Head of caudate nucleus (tissue), 42 donors: ENCODE data around the gene LRP1.

Experiments
- DNase-seq, 42 donors: peaks; one replicate each; pipeline versions ENCODE4 v3.0.0 to v3.0.0-alpha.2; 2020 to 2021; ENCODE audit warnings: mixed read lengths in 7 of 42
- intact Hi-C: fragments of 100-400 bp; cut with DNase I; formaldehyde crosslinking; loops from one replicate; pipeline ENCODE4 v1.15.0; 2022

Gene LRP1

DNA sequence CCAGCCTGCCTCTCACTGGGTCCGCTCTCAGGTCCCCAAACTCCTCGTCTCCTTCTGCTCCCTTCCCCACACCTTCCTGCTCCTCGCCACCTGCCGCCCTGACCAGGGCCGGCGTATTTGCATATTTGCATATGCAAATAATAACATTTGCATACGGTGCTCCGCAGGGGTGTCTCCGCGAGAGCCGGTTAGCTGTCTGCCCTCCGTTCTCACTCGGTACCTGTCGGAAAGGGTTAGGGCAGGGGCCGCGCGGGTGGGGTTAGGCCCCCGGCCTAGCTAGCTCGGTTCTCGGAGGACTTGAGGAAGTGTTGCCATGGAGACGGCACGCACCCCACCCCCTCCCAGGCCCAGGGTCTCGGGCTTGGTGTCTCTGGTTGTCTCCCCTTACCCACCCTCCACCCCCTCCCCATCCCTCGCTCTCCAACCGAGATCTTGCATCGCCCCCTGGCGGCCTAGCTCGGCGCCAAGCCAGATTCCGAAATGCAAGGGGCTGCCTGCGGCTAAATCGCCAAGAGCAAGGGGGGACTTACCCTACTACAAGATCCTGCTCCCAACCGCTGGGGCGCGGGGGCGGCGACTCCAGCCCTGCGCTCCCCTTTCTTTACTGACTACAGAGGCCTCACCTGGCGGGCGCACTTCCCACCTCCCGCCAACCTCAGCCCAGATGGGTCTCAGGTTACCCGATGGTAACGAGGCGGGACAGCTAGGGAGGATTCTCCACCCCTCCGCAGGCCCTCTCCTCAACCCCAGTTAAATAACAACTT, 114.6 kb downstream of the LRP1 start:
- intact Hi-C loops: loop anchor here (5.0 kb wide), 1 partner anchor 36 kb away; no protein-coding TSS in a partner anchor
- peak in 34 of 42 donors; percentile 34 to 79 (median 62) for DNase-seq

DNA sequence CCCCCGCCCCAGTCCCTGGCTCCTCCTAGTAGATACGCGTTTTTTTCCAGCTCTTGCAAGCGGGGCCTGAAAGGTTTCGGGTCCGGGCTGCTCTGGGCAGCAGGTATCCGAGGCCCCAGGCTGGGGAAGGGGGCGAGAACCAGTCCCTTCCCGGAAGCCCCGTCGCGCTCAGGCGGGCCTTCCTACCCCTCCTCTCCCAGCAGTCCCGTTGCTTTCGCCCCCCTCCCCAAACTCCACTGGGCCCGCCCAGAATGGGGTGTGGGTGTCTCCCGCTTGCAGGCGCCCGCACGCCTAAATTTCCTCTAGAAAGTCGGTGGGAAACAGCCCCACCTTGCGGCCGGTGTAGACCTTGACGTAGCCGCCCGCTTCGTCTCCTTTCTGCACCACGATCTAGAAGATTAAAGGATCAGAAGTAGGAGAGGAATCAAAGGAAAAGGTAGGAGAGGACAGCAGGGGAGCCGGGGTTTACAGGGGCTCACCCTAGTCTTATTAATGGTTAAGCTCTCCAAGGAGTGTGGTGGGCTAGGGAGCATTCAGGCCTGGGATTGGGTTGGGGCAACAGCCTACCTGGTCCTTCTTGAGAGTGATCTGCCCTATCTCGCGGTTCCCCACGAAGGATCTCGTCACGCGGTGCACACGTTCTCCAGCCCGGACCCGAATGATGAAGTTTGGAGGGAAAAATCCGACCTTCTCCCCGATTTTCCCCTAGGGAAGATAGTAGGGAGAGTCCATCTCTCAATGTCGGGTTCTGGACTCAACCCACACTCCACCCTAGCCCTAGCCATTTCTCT, 115.4 kb downstream of the LRP1 start:
- intact Hi-C loops: loop anchor here (5.0 kb wide), 1 partner anchor 36 kb away; no protein-coding TSS in a partner anchor
- DNase-seq: peak; percentile 62 to 87 (median 76)

DNA sequence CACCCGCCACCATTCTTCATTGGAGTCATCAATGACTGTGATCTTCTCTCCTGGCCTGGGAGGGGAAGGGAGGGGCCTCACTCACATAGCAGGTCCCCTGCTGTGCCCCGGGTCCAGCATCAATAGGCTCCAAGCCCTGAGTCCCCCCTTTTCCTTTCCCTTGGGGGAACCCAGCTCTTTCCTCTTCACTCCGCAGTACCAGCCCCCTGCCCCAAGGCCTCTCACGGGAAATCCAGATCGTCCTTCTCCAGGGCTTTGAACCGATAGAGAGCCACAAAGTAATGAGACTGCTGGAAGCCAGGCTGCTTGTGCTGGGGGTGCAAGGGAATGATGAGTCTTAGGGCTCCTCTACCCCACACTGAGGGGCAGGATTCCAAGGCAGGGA, 116.0 kb downstream of the LRP1 start:
- intact Hi-C loops: loop anchor here (5.0 kb wide), 1 partner anchor 37 kb away; no protein-coding TSS in a partner anchor

DNA sequence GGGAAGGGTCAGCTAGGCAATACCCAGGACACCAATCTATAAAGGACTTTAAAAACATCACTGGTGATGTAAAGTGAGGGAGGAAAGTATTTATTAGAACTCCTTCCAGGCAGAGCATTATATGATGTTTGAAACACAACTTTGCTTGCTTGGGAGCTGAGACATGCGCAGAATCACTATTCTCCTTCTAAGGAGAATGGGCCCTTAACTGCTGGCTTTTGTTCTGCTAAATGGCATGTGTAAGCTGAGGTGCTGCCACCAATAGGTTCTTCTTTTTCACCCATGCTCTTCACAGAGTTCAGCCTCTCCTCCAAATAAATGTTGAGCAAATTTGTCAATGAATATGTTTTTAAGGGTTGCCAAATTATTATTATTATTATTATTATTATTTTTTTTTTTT, 118.8 kb downstream of the LRP1 start:
- intact Hi-C loops: no loop called here
- no peak for DNase-seq

More for the DNA sequence above, 116.0 kb downstream of the LRP1 start:
- DNase-seq: no peak

DNA sequence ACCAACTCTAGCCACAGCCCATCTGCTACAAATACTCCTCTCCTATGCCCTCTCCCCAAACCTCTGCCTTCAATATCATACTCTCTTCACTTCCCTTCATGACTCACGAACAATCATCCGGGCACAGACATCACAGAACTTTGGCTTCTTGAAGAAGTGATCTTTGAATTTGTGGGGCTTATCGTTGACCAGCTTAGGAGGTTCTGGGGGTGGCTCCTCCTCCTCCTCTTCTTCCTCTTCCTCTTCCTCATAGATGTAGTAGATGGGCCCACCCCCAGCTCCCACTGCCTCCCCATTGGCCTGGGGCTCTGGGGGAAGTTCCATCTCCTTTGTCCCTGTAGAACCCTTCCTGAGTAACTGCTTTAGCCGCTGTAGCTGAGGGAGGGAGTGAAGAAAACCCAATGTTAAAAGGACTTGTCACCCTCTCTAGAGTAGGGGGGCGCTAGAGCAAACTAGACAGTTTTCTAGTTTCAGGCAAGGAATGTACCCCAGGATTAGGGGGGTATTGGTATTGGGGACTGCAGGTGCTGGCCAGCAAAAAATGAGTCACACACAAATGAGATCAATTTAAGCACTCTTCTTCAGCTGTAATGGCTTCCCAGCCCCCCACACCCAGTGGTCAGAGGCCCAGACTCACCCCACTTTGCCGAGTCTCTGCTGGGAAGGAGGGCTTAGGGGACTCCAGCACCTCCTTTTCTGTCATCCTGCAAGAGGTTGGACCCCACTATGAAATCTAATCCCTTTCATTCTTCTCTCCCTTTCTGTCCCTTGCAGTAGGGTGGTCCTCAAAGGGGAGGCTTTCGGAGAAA, 120.9 kb downstream of the LRP1 start:
- intact Hi-C loops: no loop called here
- DNase-seq: peak in 7 of 42 donors; percentile 28 to 62 (median 40)

DNA sequence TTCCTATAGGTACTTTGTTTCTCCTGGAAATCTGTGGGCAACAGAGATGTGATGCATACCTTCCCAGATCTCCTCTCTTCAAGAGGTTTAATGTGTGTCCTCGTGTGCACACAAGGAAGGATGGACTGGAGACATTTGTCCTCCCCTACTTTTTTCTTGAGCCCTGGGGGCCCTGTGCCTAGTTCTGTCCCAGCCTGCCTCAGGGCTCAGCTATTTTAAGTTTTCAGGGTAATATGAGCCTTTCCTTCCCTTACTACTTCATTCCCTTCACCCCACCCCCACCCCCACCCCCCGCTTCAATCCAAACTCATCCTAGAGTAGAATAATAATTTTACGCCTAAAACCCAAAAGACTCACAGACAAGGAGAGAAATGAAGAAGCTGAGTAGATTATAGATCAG, 122.3 kb downstream of the LRP1 start:
- DNase-seq: no peak
- intact Hi-C loops: no loop called here

DNA sequence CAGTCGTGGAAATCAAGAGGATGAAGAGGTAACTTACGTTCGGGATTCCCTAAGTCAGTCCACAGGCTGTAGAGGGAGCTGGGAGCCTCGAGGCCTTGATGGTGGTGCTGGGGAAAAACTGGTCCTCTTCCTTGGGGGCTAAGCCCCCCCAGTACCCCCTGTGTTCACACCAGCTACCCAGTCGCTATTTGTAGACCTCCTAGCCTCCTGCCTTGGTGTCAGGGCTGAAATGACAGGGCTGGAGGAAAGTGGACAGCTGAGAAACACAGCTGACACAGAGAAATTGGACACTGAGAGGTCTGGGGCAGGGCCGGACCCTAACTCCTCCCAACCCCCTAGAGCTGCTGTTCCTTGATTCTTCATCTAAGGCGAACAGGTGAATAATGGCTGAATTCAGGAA, 122.7 kb downstream of the LRP1 start, which contains the start of gene STAC3:
STAC3 (minus strand) TSS at position 232 of the 400 bp plus-strand sequence. CDS start 1,551 bp downstream, outside the sequence.
- intact Hi-C loops: no loop called here
- peak in 1 of 42 donors; percentile 1 for DNase-seq

DNA sequence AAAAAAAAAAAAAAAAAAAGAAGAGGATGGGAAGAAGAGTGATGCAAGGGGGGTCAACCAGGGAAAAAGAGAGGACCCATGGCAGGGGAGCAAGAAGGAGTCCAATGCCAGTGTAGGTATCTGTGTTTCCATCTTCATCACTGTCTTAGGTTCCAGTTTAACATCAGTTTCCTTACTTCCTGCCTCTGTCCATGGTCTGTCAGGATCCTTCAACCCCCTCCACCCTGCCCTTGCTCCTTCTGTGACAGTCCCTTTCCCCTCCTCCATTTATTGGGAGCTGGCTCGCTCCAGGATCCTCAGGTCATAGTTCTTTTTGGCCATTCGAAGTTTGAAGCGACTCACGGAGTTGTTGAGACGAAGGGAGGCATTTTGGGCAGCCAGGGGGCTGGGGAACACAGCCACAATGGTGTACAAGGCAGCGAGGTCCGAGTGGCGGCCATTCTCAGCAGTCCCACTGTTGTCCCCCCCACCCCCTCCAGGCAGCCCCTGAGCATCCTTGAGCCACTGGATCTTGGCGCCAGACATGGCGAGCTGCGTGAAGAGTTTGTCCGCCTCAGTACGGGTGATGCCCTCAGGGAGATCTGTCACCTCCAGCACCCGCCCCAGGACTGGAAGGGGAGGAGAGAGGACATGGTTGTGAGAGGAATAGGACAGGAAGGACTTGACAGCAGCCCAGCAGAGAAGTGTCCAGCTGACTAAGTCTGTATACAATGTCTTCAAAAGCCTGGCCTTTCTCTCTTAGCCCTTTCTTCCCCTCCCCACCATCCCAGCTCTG, 126.4 kb downstream of the LRP1 start:
- DNase-seq: peak in 1 of 42 donors; percentile 0
- intact Hi-C loops: no loop called here

DNA sequence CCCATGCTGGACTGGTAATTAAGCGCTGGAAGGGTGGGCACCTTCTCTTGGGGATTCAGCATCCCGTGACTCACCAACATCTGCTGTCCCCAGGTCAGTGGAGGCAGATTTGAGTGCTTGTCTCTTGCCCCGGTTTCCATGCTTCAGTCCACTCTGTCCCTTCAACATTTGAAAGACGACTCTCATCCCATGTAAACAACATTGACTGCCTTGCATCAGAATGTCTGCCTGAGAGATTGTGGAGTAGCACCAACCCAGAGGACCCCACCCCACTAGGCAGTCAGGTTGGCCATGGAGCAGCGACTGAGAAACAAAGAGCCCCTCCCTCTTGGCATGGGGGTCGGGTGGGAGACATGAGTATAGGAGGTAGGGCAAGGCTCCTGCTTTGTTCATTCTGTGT, 127.6 kb downstream of the LRP1 start:
- DNase-seq: peak in 1 of 42 donors; percentile 1
- intact Hi-C loops: no loop called here

DNA sequence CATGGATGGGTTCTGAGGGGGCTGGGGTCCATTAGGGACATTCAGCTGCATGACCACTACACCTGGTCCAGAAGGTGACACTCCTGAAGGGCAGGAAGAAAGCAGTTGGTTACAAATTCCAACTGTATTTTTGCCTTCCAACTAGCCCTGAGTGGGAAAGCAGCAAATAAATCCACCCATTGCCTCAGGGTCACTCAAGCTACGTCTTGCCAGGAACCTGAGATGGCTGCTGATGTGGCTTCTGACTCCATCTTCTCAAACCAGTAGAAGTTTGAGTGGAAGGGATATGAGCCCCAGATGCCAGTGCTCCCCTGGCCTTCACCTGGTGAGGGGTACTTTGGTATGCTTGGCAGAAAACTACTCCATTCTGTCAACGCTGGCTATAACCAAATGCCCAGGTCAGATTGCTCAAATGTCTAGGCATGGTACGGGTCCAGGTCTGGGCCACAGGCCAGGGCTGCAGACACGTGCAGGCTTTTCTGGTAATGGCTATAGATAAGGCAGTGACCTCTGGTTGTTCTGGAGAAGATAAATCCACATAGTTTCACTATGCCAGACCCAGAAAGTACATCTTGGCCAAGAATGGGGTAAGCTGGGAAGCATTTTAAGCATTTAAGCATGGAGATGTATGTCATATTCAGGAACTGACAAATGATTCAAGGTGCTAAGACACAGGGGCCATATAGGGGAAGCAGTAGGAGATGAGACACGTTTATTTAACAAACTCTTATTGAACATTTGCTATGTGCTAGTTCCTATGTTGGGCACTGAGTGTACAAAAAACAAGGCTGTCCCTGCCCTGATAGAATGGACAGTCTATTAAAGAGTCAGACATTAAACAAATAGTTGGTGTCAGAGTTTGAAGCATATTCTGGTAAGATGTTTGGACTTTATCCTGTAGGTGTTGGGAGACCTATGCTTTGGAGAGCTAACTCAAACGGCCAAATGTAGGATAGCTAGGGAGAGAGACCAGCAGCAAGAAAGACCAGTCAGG, 131.0 kb downstream of the LRP1 start:
- DNase-seq: no peak
- intact Hi-C loops: no loop called here

DNA sequence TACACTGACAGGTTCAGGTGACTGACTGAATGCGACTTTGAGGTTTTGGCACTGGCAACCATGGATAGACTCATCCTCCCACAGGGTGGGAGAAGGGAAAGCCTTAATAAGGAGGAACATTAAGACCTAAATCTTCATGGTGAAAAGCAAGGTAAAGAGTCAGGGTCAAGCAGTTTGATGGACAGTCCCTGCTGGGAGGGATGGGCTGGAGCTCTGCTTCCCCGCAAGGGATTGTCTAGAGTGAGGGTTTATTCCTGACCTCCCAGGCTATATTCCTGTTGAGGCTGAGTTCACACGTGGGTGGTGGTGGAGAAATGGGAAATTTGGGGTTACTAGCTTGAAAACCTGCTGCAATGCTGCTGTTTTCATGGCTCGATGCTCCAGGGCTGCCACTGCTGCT, 132.1 kb downstream of the LRP1 start:
- intact Hi-C loops: no loop called here
- DNase-seq: no peak

DNA sequence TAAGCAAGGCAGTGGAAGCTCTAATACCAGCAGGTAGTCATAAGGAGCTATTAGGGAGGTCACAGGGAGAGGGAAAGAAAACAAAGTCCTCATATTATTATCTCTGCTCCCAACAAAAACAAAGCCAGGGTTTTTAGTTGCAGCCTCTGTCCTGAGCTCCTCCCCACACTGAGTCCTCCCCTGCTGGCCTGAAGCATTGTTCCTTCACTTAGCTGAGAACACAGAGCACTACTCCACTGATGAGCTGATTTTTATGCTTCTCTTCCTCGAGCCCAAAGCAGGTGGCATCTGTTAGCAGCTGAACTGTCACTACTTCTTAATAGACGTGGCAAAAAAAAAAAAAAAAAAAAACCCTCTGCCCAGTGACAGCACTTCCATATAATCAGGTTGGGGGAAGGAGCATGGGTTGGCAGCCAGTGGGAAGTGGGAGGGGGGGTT, 133.2 kb downstream of the LRP1 start:
- no peak for DNase-seq
- intact Hi-C loops: no loop called here

DNA sequence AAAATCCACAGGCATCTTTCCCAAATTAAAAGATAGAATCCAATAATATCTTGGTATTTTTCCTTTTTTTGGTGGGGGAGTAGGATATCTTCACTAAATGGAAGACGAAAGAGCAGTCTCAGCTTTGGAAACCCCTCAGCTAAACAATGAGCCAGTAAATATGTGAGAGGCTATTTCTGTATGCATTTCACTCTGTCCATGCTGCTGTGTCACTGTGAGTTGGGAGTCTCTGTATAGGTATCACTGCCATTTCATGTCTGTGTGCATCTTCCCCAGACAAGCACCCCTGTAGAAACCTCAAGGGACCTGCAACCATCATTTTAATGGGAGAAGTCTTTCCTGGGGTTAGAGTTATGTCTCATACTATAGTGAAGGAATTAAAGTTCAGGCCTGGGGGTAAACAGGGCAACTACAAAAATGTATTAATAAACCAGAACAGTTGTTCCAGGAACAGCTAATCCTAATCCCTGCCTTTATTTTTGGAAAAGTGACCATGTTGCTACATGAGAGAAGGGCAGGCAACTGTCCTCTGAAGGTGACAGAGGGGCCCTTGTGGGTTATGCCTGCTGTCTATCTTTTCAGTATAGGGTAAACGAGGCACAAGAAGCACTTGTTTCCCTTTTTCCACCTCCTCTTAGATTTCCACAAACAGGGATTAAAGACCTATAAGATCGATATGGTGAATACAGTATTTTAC, 134.0 kb downstream of the LRP1 start:
- intact Hi-C loops: no loop called here

More for the DNA sequence above, 134.0 kb downstream of the LRP1 start:
- DNase-seq: no peak
